GM23338 (cell line): ENCODE measurements around the gene DIP2C. TPM values are rescaled to one million over a fixed set of nuclear protein-coding genes. Genes with fewer than 3 reads are reported as not detected.

Experiments used
- ATAC-seq: fragments of 200-7000 bp; cut with Tn5 transposase; 3 replicates; pipeline ENCODE4 v1.9.1; 2020
- DNase-seq: peaks from one replicate; pipeline ENCODE4 v3.0.0-alpha.2; 2015; ENCODE audit warnings: low spot score
- H2AFZ ChIP-seq: fragments of 200-600 bp; sonication (generic); 2 replicates; pipeline ENCODE4 v1.8.0; 2016; ENCODE audit warnings: antibody characterized with exemption, mild to moderate bottlenecking, moderate library complexity
- H3F3A ChIP-seq: fragments of 200-600 bp; sonication (generic); replicated peaks from 2 replicates; pipeline ENCODE4 v1.8.0; 2017; ENCODE audit warnings: antibody characterized with exemption, mixed run types, low read depth
- H3K27ac ChIP-seq: fragments of 200-600 bp; sonication (generic); 2 replicates; pipeline ENCODE4 v1.6.1; 2016; ENCODE audit warnings: low read depth
- H3K27me3 ChIP-seq: fragments of 200-600 bp; sonication (generic); 2 replicates; pipeline ENCODE4 v1.8.0; 2016; ENCODE audit warnings: mild to moderate bottlenecking, mixed run types, moderate library complexity; ENCODE audit not compliant: insufficient read depth
- H3K36me3 ChIP-seq: fragments of 200-600 bp; sonication (generic); 2 replicates; pipeline ENCODE4 v1.8.0; 2016; ENCODE audit warnings: mild to moderate bottlenecking; ENCODE audit not compliant: insufficient read depth
- H3K4me1 ChIP-seq: fragments of 200-600 bp; sonication (generic); 2 replicates; pipeline ENCODE4 v1.8.0; 2016; ENCODE audit warnings: mild to moderate bottlenecking, moderate library complexity; ENCODE audit not compliant: insufficient read depth
- H3K4me2 ChIP-seq: fragments of 200-600 bp; sonication (generic); 2 replicates; pipeline ENCODE4 v1.7.1; 2017; ENCODE audit warnings: mixed run types
- H3K4me3 ChIP-seq: fragments of 200-600 bp; sonication (generic); 2 replicates; pipeline ENCODE4 v1.6.1; 2016; ENCODE audit warnings: mixed run types
- H3K79me2 ChIP-seq: fragments of 200-600 bp; sonication (generic); replicated peaks from 2 replicates; pipeline ENCODE4 v1.8.0; 2017; ENCODE audit warnings: mild to moderate bottlenecking; ENCODE audit not compliant: insufficient read depth
- H3K9me2 ChIP-seq: fragments of 200-600 bp; sonication (generic); 2 replicates; pipeline ENCODE4 v1.8.0; 2017; ENCODE audit not compliant: insufficient read depth
- H4K20me1 ChIP-seq: fragments of 200-600 bp; sonication (generic); replicated peaks from 2 replicates; pipeline ENCODE4 v1.8.0; 2017; ENCODE audit warnings: mild to moderate bottlenecking; ENCODE audit not compliant: insufficient read depth
- H3K27ac Mint-ChIP-seq: 2 replicates; pipeline ENCODE4 v1.8.0; 2020; ENCODE audit warnings: inconsistent platforms, mild to moderate bottlenecking, moderate library complexity, mixed read lengths
- H3K27me3 Mint-ChIP-seq: 3 replicates; pipeline ENCODE4 v1.8.0; 2022; ENCODE audit warnings: low read depth, mild to moderate bottlenecking, moderate library complexity, mixed read lengths, inconsistent platforms; ENCODE audit not compliant: insufficient read depth, poor library complexity
- H3K36me3 Mint-ChIP-seq: 3 replicates; pipeline ENCODE4 v1.8.0; 2021; ENCODE audit warnings: low read depth, mild to moderate bottlenecking, inconsistent platforms, moderate library complexity, mixed read lengths
- H3K4me1 Mint-ChIP-seq: 3 replicates; pipeline ENCODE4 v1.8.0; 2020; ENCODE audit warnings: mild to moderate bottlenecking, inconsistent platforms, mixed read lengths
- H3K4me3 Mint-ChIP-seq: 3 replicates; pipeline ENCODE4 v1.8.0; 2021; ENCODE audit warnings: moderate library complexity, mild to moderate bottlenecking, inconsistent platforms, mixed read lengths
- H3K9me3 Mint-ChIP-seq: 3 replicates; pipeline ENCODE4 v1.8.0; 2020; ENCODE audit warnings: moderate library complexity, mild to moderate bottlenecking, inconsistent platforms, mixed read lengths
- CREB1 ChIP-seq: fragments of 250-450 bp; sonication (Bioruptor Pico); IDR thresholded peaks from 2 replicates; pipeline ENCODE4 v1.5.0; 2020; ENCODE audit warnings: low read depth, mild to moderate bottlenecking, moderate library complexity
- CTCF ChIP-seq, 2 experiments: fragments of 200-600 bp in 1 of 2; sonication (generic) in 1 of 2; conservative IDR thresholded peaks; 2 replicates each; pipeline versions ENCODE4 v1.5.1 to v1.6.1; 2016 to 2017; ENCODE audit warnings: antibody characterized with exemption in 2 of 2, low read depth in 2 of 2, mild to moderate bottlenecking in 2 of 2, moderate library complexity in 1 of 2
- ETS1 ChIP-seq: IDR thresholded peaks from 2 replicates; pipeline ENCODE4 v1.6.1; 2016; ENCODE audit warnings: antibody characterized with exemption
- EZH2 ChIP-seq: fragments of 200-600 bp; sonication (generic); IDR thresholded peaks from one replicate; pipeline ENCODE4 v1.8.0; 2017; ENCODE audit warnings: antibody characterized with exemption, mild to moderate bottlenecking, low read depth; ENCODE audit not compliant: unreplicated experiment
- EZH2phosphoT487 ChIP-seq: fragments of 200-600 bp; sonication (generic); IDR thresholded peaks from one replicate; pipeline ENCODE4 v1.8.1; 2018; ENCODE audit warnings: antibody characterized with exemption; ENCODE audit not compliant: unreplicated experiment
- JUNB ChIP-seq: IDR thresholded peaks from one replicate; pipeline ENCODE4 v1.6.1; 2016; ENCODE audit warnings: antibody characterized with exemption; ENCODE audit not compliant: unreplicated experiment
- NANOG ChIP-seq: IDR thresholded peaks from 2 replicates; pipeline ENCODE4 v1.6.1; 2016; ENCODE audit warnings: antibody characterized with exemption, borderline replicate concordance
- POLR2AphosphoS5 ChIP-seq: IDR thresholded peaks from 2 replicates; pipeline ENCODE4 v1.6.1; 2016; ENCODE audit warnings: antibody characterized with exemption, low read depth
- STAT1 ChIP-seq: IDR thresholded peaks from one replicate; pipeline ENCODE4 v1.6.1; 2016; ENCODE audit warnings: antibody characterized with exemption; ENCODE audit not compliant: unreplicated experiment
- ZNF114 ChIP-seq: fragments of 250-450 bp; sonication (Bioruptor Pico); IDR thresholded peaks from 2 replicates; pipeline ENCODE4 v1.5.0; 2020; ENCODE audit warnings: mild to moderate bottlenecking, moderate library complexity
- ZNF331 ChIP-seq: fragments of 250-450 bp; sonication (Bioruptor Pico); IDR thresholded peaks from 2 replicates; pipeline ENCODE4 v1.5.0; 2020; ENCODE audit warnings: low read depth, mild to moderate bottlenecking, moderate library complexity
- ZNF462 ChIP-seq: fragments of 250-450 bp; sonication (Bioruptor Pico); IDR thresholded peaks from 2 replicates; pipeline ENCODE4 v1.5.0; 2020; ENCODE audit warnings: mild to moderate bottlenecking, moderate library complexity
- polyA plus RNA-seq: library from polyadenylated mRNA; unstranded; fragments of >200 nt; fragmentation: Nextera tagmentation; extraction: Ambion mirVana; gene quantifications from 2 replicates; pipeline ENCODE4 v1.2.1, GENCODE V29; 2016
- total RNA-seq: library from RNA; depleted of rRNA; stranded (reverse); fragments of >200 nt; shearing (Covaris generic); gene quantifications from 2 replicates; pipeline ENCODE4 v1.2.3, GENCODE V29; 2014
- TF ChIP-seq, protein P1 (sequence below): IDR thresholded peaks from one replicate; pipeline ENCODE4 v1.6.1; 2018; ENCODE audit warnings: antibody characterized with exemption; ENCODE audit not compliant: unreplicated experiment

Gene DIP2C
- total and polyA plus RNA-seq, 2 experiments from 2014 or later = 5.1 to 7.7 TPM

DNA sequence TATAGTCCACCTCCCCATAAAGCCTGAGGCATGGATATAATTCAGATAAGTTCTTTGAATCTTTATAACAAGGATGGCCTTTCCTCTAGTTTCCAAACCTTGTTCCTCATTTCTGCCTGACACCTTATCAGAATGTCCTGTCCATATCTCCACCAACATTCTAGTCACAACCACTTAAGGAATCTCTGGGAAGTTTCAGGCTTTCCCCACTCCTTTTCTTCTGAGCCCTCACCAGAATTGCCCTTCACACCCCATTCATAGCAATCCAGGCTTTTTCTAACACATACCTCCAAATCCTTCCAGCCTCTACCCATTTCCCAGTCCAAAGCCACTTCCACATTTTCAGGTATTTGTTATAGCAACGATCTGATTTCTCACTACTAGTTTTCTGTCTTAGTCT, 18.0 kb upstream of the DIP2C start:
- no peak overlapping the region for H2AFZ ChIP-seq
- no peaks in the 10 kb centered on the region for H3K4me1 ChIP-seq
- 0 out of 2 replicates have a peak, but pooled peaks cover 6% of the 10 kb centered on the region for H3K9me2 ChIP-seq
- no peak overlapping the region for H3K4me3 ChIP-seq
- H3K4me2 ChIP-seq = no peak overlapping the region
- TF ChIP-seq ZNF331 (CRISPR knock-in tag) (no peak), STAT1 (no peak), ZNF114 (CRISPR knock-in tag) (no peak), NANOG (no peak), ZNF462 (CRISPR knock-in tag) (no peak), ETS1 (no peak), EZH2 (no peak), POLR2AphosphoS5 (no peak), CTCF (conservative IDR thresholded peaks at IDR 0.05; ENCODE audit: low read depth in 2 of 2) (no peak), JUNB (no peak), EZH2phosphoT487 (no peak), CREB1 (no peak)
- TF ChIP-seq, protein P1, sequence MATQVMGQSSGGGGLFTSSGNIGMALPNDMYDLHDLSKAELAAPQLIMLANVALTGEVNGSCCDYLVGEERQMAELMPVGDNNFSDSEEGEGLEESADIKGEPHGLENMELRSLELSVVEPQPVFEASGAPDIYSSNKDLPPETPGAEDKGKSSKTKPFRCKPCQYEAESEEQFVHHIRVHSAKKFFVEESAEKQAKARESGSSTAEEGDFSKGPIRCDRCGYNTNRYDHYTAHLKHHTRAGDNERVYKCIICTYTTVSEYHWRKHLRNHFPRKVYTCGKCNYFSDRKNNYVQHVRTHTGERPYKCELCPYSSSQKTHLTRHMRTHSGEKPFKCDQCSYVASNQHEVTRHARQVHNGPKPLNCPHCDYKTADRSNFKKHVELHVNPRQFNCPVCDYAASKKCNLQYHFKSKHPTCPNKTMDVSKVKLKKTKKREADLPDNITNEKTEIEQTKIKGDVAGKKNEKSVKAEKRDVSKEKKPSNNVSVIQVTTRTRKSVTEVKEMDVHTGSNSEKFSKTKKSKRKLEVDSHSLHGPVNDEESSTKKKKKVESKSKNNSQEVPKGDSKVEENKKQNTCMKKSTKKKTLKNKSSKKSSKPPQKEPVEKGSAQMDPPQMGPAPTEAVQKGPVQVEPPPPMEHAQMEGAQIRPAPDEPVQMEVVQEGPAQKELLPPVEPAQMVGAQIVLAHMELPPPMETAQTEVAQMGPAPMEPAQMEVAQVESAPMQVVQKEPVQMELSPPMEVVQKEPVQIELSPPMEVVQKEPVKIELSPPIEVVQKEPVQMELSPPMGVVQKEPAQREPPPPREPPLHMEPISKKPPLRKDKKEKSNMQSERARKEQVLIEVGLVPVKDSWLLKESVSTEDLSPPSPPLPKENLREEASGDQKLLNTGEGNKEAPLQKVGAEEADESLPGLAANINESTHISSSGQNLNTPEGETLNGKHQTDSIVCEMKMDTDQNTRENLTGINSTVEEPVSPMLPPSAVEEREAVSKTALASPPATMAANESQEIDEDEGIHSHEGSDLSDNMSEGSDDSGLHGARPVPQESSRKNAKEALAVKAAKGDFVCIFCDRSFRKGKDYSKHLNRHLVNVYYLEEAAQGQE = no peak
- peaks cover 2% of the 10 kb centered on the region for H3K27me3 Mint-ChIP-seq
- H3K27me3 ChIP-seq = no peaks in the 10 kb centered on the region
- H3K36me3 Mint-ChIP-seq = no peaks in the 10 kb centered on the region
- no peak overlapping the region for H3K27ac Mint-ChIP-seq
- no peaks in the 10 kb centered on the region for H3F3A ChIP-seq
- H3K36me3 ChIP-seq = no peaks in the 10 kb centered on the region
- no peak overlapping the region for H3K27ac ChIP-seq
- DNase-seq (no peak), ATAC-seq (no peak)
- H4K20me1 ChIP-seq = no peaks in the 10 kb centered on the region
- peaks cover under 1% of the 10 kb centered on the region; the same call in 1 of the 3 replicates for H3K9me3 Mint-ChIP-seq
- peaks cover 2% of the 10 kb centered on the region; the same call in 1 of the 3 replicates for H3K4me1 Mint-ChIP-seq
- no peaks in the 10 kb centered on the region for H3K79me2 ChIP-seq
- H3K4me3 Mint-ChIP-seq = no peak overlapping the region
